Measurements from ENCODE around the gene HAUS7.

HAUS7 gene

DNA sequence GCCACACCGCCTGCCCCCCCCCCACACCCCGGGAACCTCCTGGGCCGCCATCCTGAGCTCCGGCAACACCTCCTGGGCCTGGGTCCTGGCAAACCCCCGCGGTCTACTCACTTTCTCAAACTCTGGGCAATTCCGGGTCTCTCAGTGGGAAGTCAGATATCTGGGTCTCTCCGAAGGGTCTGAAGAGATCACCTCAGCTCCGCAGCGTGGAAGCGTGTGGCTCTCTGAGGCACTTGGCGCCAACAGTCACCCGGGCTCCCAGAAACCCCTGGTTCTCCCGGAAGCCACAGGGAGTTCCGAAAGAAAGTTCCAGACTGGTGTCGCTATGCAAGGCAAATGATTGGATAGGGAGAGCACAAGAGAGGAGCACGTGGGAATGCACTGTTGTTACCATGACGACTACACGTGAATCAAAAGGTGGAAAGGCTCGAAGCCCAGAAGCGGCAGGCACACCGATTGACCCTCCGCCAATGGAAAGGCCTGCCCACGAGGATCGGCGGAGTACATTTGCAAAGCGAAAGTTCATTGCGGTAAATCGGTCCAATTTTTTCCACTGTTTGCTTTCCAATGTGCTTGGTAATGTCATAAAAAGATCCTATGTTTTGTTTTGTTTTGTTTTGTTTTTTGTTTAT, 69.1 kb downstream of the HAUS7 start, which contains the start of gene PNMA6E:
PNMA6E (minus strand) TSS at position 218 of the 632 bp plus-strand sequence. CDS start 2,501 bp downstream, outside the sequence.
- TF ChIP-seq POLR2AphosphoS5 (IDR thresholded peaks at IDR 0.05; ENCODE audit: low read depth, low read length), result no peak
- TF ChIP-seq REST (IDR thresholded peaks at IDR 0.05; ENCODE audit: insufficient read depth in 1 of 2, low read depth in 2 of 2, low read length in 2 of 2), result no peak
- no peak for TF ChIP-seq SIN3A (IDR thresholded peaks at IDR 0.05; ENCODE audit: borderline replicate concordance, insufficient read depth, low read length)
- TF ChIP-seq TAF1 (IDR thresholded peaks at IDR 0.05; ENCODE audit: borderline replicate concordance, insufficient read depth, low read length), result no peak
- no peak for TF ChIP-seq FOXP2 (optimal IDR thresholded peaks at IDR 0.05; ENCODE audit: borderline replicate concordance, extremely low read depth, extremely low read length, insufficient read depth)

DNA sequence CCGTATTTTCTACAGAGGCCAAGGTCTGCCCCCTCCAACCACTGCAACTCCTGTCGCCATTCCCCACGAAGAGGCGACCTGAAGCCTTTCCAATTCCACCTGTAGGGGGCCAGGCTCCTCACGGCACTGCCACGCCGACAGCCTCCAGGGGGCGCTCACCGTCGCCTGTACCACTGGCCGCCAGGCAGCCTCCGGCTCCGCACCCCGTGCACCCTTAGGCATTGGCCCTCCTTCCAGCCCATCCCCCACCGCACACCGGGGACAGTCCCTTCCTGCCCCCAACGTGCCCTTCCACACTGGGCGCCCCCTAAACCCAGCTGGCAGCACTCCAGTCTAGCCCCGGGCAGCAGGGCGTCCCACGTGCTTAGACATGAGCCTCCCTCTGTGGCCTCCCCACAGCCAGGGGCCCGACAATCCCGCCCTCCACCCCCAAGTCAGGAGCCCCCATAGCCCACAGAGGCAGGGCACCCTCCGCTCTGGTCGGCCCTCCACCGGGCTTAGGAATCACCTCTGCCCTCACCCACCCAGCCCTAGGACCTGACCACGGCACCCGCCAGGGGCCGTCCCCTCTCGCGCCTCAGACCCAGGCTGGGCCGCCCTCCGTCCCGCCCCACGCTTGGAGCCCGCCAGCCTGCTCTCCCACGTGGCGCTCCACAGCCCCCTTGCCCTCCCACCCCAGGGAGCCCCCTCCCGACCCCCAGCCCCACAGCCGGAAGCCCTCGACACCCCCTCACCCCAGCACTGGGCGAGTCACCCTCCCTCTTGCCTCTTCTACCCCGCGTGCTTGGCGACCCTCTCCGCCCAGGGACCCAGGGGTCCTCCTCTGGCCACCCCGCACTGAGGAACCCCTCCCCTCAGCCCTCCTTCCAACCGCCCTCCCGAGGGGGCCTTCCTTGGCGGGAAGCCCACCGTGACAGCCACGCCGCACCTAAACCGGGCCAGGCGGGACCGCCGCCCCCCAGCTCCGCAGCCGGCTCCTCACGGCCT, 69.9 kb downstream of the HAUS7 start:
- TF ChIP-seq SIN3A (IDR thresholded peaks at IDR 0.05; ENCODE audit: borderline replicate concordance, insufficient read depth, low read length) (no peak), FOXP2 (optimal IDR thresholded peaks at IDR 0.05; ENCODE audit: borderline replicate concordance, extremely low read depth, extremely low read length, insufficient read depth) (peak; percentile 13)

GRCh38 chrX:153398275-153398960, 72.0 kb downstream of the HAUS7 start:
- TF ChIP-seq SIN3A (IDR thresholded peaks at IDR 0.05; ENCODE audit: borderline replicate concordance, insufficient read depth, low read length) (no peak), TAF1 (IDR thresholded peaks at IDR 0.05; ENCODE audit: borderline replicate concordance, insufficient read depth, low read length) (no peak), FOXP2 (optimal IDR thresholded peaks at IDR 0.05; ENCODE audit: borderline replicate concordance, extremely low read depth, extremely low read length, insufficient read depth) (no peak), REST (IDR thresholded peaks at IDR 0.05; ENCODE audit: insufficient read depth in 1 of 2, low read depth in 2 of 2, low read length in 2 of 2) (no peak), POLR2AphosphoS5 (IDR thresholded peaks at IDR 0.05; ENCODE audit: low read depth, low read length) (no peak)
